SIG-M5 treated with dmso at 0.1 percent for 504 hours (cell line): ENCODE measurements around the gene RABL2A.
"Not testable (repeated sequence)": the region's sequence is repeated elsewhere in the genome, so short reads cannot be mapped to it uniquely, and the experiment has no call there.

ENCODE experiments used
- DNase-seq: peaks from one replicate; lab custom pipeline; 2025; ENCODE audit not compliant: unreplicated experiment; lab: John Stamatoyannopoulos, UW

RABL2A gene

GRCh38 chr2:113606036-113606435, 21.0 kb upstream of the RABL2A start:
- not testable (repeated sequence) for DNase-seq

GRCh38 chr2:113609822-113610221, 17.2 kb upstream of the RABL2A start:
- DNase-seq: not testable (repeated sequence)

- not testable (repeated sequence) for DNase-seq
Observed at GRCh38 chr2:113621002-113621401, 6.1 kb upstream of the RABL2A start.

GRCh38 chr2:113625906-113626305, 1.2 kb upstream of the RABL2A start:
- DNase-seq: not testable (repeated sequence)

DNA sequence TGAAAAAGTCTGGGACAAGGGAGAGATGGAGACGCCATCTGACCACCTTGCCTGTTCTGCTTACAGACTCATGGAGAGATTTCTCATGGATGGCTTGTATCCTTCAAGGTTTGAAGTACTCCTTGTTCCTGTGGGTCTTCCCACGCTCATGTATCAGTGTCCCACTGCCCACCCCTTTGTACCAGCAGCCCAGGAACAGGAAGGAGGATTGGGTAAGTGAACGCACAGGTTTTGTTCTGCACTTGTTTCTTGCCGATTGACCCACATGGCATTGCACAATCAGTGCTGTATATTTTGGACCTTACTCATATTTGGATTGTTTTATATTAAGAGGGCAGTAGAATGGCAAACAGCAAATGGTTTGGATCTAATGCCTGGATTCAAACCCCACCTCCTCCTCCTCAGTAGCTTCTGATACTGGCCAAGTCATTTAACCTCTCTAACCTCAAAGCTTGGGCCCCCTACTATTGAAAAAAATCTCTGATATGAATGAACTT, 5.8 kb downstream of the RABL2A start:
- DNase-seq: not testable (repeated sequence)

- not testable (repeated sequence) for DNase-seq
Observed at GRCh38 chr2:113635358-113635757, 8.3 kb downstream of the RABL2A start.

DNA sequence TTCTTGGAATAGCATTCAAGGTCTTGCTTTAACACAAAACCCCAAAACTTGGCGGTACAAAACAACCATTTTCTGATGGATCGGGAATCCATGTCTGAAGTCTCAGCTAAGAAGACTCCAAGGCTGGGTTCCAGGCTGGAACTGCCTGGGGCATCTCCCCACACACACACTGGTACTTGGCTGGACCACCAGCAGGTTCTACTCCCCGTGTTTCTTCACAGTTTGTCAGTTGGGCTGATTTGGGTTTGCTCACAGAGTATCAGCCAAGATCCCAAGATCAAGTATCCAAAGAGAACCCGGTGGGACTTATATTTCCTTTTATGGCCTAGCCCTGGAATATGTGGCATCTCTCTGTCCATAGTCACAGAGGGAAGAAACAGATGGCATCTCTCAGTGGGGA, 9.2 kb downstream of the RABL2A start:
- DNase-seq: not testable (repeated sequence)

DNA sequence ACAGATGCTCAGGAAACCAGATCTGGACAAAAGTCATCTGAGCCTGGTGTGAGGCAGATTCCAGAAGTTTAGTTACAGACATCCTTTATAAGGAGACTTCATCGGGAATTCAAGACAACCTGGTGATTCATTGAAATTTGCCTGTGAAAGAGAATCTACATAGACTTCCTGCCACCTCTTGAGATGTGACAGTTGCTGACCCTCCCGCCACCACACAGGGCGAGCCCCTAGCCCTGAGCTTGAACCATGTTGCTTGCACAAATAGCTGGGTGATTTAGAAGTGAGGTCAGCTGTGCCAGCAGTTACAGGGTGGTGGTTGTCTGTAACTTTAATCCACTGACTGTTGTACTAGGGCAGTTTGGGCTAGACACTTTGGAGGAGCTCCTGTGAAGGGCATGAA, 11.0 kb downstream of the RABL2A start:
- not testable (repeated sequence) for DNase-seq

DNA sequence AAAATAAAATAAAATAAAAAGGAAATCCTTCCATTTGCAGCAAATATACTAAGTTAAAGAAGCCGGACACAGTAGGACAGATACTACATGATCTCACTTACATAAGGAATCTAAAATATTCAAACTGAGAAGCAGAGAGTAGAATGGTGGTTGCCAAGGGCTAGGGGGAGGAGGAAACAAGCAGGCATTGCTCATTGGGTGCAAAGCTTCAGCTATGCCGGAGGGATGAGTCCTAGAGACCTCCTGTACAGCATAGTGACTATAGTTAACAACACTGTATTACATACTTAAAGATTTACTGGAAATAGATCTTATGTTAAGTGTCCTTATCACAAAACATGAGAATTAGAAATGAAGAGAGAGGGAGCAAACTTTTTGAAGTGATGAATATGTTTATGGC, 19.2 kb downstream of the RABL2A start:
- not testable (repeated sequence) for DNase-seq

DNA sequence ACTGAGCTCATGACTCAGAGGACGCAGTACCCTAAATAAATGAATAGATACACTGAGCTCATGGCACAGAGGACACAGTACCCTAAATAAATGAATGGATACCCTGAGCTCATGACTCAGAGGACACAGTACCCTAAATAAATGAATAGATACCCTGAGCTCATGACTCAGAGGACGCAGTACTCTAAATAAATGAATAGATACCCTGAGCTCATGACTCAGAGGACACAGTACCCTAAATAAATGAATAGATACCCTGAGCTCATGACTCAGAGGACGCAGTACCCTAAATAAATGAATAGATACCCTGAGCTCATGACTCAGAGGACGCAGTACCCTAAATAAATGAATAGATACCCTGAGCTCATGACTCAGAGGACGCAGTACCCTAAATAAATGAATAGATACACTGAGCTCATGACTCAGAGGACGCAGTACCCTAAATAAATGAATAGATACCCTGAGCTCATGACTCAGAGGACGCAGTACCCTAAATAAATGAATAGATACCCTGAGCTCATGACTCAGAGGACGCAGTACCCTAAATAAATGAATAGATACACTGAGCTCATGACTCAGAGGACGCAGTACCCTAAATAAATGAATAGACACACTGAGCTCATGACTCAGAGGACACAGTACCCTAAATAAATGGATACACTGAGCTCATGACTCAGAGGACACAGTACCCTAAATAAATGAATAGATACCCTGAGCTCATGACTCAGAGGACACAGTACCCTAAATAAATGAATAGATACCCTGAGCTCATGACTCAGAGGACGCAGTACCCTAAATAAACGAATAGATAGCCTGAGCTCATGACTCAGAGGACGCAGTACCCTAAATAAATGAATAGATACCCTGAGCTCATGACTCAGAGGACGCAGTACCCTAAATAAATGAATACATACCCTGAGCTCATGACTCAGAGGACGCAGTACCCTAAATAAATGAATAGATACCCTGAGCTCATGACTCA, 24.1 kb downstream of the RABL2A start:
- DNase-seq: not testable (repeated sequence)

GRCh38 chr2:113652599-113652998, 25.5 kb downstream of the RABL2A start:
- not testable (repeated sequence) for DNase-seq

GRCh38 chr2:113656031-113656624, 29.1 kb downstream of the RABL2A start:
- not testable (repeated sequence) for DNase-seq

- DNase-seq: not testable (repeated sequence)
Observed at GRCh38 chr2:113657735-113658134, 30.7 kb downstream of the RABL2A start.

DNA sequence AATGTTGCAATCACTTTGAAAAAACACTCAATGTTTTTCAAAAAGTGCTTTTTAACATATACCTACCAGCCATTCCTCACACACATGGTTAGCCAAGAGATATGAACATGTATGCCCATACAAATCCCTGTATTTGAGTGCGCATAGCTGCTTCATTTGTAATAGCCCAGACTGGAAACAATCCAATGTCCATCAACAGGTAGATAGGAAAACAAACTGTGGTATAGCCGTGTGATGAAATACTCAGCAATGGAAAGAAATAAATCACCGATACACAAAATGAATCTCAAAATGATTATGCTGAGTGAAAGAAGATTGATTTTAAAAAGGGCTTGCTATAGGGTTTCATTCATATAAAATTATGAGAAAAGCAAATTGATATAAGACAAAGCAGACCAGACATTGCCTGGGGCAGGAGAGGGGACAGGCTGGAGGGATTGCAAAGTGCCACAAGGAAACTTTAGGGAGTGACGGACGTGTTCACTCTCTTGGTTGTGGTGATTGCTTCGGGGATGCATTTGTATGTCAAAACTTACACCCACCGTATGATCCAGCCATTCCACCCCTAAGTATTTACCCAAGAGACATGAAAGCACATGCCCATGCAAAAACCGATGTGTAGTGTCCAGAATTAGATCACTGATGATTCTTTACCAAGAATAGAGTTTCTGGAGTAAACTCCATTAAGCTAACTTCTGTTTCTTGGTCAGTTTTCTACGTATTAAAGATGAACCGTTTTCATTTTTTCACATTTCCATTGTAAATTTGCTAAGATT, 36.4 kb downstream of the RABL2A start:
- DNase-seq: not testable (repeated sequence)

DNA sequence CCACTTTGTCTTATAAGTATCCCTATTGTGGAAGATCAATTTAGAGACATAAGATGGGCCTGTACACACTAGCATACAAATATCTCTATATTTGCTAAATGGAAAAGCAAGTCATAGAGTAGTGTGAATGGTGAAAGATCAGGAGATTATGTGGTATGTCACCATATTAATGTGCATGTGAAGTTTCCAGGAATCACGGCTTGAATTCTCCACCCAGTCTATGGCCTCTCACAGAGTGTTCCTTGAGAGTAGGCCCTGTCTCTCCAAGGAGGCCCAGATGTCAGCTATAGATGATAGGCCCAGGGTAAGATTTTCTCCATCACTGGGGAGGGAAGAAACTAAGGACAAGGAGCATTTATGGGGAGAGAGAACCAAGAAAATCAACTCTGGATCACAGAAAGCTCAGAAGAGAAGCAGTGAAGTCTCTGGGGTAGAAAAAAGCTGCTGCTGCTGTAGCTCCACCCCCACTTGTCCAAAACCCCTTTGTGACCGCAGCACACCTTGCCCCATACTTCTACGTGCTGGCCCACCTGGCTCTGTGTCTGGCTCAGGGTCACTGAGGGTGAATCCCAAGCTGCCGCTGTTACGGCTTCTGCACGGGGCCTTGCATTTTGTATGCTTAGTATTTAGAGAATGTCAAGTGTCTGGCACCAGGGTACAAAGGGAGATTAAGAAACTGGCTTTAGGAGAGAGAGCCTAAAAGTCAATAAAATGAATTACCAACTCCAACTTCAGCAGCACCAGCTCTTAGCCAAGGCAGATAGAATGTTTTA, 37.9 kb downstream of the RABL2A start:
- DNase-seq: not testable (repeated sequence)

DNA sequence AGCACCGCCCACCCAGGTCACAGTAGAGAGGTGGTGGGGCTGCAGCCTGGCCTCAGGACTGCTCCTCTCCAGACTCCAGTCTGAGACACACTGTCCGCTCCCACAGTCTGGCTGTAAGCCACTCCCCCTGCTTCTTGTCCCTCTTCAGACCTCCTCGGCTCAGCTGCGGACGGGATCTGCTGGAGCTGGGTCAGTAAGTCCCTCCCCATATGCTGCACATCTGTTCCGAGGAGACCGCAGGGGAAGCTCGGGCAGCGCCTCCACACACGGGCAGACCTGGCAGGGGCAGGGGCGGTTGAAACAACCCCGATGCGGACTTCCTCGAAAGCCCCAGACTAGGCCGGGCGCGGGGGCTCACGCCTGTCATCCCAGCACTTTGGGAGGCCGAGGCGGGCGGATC, 41.9 kb downstream of the RABL2A start:
- DNase-seq: not testable (repeated sequence)

DNA sequence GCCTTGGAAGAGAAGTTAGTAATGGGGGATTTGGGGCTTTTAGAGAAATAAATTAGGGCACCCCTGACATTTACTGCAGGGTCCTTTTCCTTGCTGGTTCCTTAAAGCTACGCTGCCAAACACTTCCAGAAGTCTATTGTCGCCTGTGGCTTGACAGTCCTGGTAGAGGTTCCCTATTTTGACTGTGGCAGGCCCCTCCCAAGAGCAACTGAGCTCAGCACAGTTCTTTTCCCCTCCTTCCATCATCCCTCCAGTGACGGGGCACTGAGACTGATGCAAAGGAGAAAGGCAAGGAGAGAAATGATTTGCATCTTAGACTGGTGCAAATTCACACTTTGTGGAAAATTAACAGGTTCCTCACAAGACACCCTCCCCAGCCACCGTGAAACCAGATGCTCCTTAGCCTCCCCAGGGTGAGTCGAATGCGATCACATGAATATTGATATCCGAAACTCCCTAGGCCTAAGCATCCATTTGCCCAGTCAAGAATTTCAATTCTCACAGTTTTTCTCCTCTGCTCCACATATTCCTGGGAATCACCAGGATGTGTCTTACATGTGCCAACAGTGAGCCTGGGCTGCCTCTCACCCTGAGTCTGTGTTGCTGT, 45.4 kb downstream of the RABL2A start:
- no peak for DNase-seq

GRCh38 chr2:113675875-113676274, 48.8 kb downstream of the RABL2A start:
- no peak for DNase-seq

DNA sequence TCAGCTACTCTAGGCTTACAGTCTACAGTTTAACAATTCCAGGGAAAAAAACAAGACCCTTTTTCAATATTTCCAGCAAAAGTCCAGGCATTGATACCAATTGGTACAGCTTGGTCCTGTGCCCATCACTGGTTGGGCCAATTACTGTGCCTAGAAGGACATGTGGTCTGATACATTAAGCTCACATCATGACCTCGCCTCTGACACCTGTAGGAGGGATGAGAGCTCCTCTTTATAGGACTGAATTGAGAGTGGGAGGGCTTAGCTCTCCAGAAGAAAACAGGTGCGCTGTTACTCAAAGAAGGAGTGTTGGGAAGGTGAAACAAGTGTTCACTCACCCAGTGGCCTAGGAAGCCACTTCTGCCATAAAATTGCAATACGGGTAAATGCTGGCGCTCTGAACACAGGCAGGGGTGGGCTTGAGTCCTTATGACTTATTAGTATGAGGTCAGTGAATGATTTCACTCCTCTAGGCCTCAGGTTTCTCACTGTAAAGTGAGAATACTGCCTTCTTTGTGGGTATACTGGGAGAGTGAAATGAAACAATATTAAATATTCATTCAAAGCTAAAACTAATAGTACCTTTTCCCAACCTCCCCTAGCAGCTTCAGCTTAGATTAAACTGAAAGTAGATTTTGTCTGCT, 49.7 kb downstream of the RABL2A start:
- DNase-seq: no peak
